C4-2B (cell line): ENCODE measurements around the gene ZNF184.

ENCODE experiments used
- H3K27ac ChIP-seq: fragments of 450-650 bp; 2 replicates; pipeline ENCODE4 v1.5.1; 2017
- CTCF ChIP-seq: fragments of 450-650 bp; conservative IDR thresholded peaks from 2 replicates; pipeline ENCODE4 v1.5.1; 2017; ENCODE audit warnings: mild to moderate bottlenecking
- ZFX ChIP-seq: fragments of 450-650 bp; IDR thresholded peaks from 2 replicates; pipeline ENCODE4 v1.6.1; 2017

The ZNF184 gene

GRCh38 chr6:27495386-27496135, 22.7 kb upstream of the ZNF184 start:
- TF ChIP-seq CTCF (peak; percentile 46), ZFX (no peak)
- peak overlapping the region; percentile 38 for H3K27ac ChIP-seq

GRCh38 chr6:27494987-27495385, 22.1 kb upstream of the ZNF184 start:
- H3K27ac ChIP-seq = peak overlapping the region; percentile 38
- no peak for TF ChIP-seq CTCF
- no peak for TF ChIP-seq ZFX

- TF ChIP-seq CTCF = no peak
- no peak for TF ChIP-seq ZFX
Measured at GRCh38 chr6:27494103-27494502, 21.2 kb upstream of the ZNF184 start.

GRCh38 chr6:27492631-27493190, 19.8 kb upstream of the ZNF184 start:
- no peak for TF ChIP-seq CTCF
- no peak for TF ChIP-seq ZFX
- H3K27ac ChIP-seq = no peak overlapping the region

More at GRCh38 chr6:27494103-27494502, 21.2 kb upstream of the ZNF184 start:
- H3K27ac ChIP-seq = no peak overlapping the region

GRCh38 chr6:27479319-27480182, 6.6 kb upstream of the ZNF184 start:
- TF ChIP-seq CTCF (no peak), ZFX (no peak)
- peak overlapping the region; percentile 39; the same call in 1 of the 2 replicates for H3K27ac ChIP-seq

GRCh38 chr6:27478706-27479318, 5.9 kb upstream of the ZNF184 start:
- TF ChIP-seq CTCF = no peak
- no peak for TF ChIP-seq ZFX
- H3K27ac ChIP-seq = peak overlapping the region; percentile 39; the same call in 1 of the 2 replicates
